ENCODE measurements around the gene C1orf122.

Gene C1orf122

DNA sequence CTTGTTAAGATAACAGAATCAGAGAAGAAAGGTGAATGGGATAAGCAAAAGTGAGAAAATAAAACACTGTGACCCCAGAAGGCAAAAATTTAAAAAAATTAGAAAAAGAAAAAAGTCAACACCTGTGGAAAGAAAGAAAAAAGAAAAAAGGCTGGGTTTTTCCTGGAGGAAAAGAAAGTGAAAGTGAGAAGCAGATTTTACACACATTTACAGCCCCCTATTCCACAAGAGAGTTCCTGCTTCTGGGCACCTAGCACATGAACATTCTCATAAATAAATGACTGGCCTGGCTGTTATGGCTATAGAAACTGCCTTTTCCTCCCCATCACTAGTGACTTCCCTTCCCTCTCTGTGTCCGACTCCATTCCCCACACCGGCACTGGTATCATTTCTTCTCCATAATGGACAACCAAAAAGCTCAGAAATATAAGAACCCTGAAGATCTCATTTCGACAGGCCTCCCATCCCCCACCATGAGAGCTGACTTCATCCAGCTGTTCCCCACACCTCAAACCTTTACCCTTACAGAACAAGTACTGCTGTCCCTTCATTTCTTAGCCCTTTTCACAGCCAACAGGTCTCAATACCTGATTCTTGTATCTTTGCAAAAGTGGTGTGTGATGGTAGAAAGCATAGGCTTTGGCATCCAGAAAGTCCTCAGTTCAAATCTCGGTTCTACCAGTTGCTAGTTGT lies 39.2 kb downstream of the C1orf122 start:
- DNase-seq, result no peak

DNA sequence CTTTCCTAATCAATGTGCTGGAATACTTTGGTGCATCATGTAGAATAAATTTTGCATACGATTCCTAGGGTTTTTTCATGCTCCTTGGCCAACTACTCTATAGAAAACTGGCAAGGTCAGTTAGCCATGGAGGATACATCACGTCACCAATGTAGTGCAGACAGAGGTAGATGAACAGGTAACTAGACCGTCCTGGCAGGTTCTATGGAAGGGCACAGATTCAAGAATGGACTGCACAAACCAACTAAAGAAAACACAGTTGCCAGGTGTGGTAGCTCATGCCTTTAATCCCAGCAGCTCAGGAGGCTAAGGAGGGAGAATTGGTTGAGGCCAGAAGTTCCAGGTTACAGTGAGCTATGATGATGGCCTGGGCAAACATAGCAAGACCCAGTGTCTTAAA lies 41.9 kb downstream of the C1orf122 start:
- no peak for DNase-seq

DNA sequence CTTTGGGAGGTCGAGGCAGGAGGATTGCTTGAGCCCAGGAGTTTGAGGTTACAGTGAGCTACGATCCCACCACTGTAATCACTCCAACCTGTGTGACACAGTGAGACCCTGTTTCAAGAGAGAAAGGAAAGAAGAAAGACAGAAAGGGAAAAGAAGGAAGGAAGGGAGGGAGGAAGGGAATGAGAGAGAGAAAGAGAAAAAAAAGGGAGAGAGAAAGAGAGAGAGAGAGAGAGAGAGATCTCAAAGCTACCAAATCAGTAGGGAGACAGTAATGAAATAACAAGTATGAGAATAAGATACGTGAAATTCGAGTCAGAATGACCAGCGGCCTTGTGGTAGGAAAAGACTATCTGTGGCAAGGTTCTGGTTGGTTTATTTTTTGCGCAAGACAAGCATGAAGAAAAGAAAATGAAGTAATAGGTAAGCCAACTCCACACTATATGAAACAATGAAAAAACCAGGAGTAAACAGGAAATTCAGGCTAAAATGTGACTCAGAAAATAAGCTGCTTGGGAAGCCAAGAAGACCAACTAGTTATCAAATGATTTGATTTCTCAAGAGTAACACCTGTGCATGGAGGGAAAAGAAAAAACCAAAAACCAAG lies 42.9 kb downstream of the C1orf122 start:
- no peak for DNase-seq

DNA sequence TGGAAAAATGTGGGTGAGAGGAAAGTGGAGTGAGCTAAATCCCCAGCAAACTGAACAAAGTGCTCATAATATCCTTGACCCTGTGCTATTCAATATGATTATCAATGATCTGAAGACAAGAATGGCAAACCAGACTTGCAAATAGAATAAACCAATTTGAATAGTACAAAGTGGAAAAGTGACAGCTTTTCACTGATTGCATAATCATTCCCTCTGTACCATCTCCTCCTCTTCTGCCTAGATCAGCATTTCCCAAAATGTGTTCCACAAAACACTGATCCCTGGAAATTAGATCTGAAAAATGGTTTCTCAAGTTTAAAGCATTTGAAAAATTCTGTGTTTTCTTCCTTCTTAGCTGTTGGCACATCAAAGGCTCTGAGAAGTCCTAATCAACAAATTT lies 43.7 kb downstream of the C1orf122 start:
- no peak for DNase-seq

DNA sequence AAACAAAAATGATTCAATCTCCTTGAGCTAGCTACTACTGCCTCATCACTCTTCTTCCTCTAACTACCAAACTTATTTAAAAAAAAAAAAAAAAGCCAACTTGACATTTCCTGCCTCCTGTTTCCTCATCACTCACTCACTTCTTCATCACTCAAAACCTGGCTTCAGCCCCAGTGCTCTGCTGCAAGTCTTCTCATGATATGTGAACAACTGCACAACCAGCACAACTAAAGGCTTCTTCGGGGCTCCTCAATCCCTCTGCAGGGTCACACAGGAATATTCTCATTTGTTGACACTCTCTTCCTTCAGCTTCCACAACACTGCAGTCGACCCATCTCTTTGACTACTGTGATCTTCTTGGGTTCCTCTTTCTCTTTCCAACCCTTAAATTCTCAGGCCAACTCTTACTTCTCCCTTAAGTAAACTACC lies 44.2 kb downstream of the C1orf122 start:
- no peak for DNase-seq

DNA sequence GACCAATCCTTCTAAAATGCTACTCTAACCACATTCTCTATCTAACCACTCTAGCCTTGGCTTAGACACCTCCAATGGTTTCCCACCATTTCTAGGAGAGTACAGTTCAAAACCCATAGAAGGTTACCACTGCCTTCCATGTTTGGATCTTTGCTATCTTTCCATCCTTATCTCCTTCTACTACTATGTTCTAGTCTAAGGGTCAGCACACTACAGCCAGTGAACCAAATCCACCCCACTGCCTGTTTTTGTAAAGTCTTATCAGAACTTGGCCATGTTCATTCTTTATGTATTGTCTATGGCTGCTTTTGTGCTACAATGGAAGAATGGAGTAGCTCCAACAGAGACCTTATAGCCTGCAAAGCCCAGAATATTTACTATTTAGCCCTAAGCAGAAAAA lies 45.6 kb downstream of the C1orf122 start:
- no peak for DNase-seq

DNA sequence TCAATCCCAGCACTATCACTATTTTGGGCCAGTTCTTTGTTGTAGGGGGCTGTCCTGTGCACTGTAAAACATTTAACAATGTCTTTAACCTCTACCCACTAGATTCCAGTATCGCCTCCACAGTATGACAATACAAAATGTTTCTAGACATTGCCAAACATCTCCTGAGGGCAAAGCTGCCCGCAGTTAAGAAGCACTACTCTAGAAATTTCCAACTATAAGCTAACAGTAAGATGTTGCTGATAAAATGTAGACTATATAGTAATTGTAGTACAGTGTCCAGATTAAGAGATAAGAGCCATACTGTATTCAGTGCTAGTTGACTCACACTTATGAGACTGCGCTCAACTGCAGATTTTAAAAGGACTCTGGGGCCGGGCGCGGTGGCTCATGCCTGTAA lies 46.8 kb downstream of the C1orf122 start:
- no peak for DNase-seq
